Measurements from ENCODE around the gene SLC6A18. TPM values are rescaled to one million over a fixed set of nuclear protein-coding genes. Genes with fewer than 3 reads are reported as not detected.
A peak's percentile ranks its signal among the peaks of the same experiment; 100 is the strongest.

SLC6A18 gene
- total and polyA plus RNA-seq, 2 of the 13 experiments (the other 11 are each of a cell fraction or from before 2014, with no cell fraction given): not detected

DNA sequence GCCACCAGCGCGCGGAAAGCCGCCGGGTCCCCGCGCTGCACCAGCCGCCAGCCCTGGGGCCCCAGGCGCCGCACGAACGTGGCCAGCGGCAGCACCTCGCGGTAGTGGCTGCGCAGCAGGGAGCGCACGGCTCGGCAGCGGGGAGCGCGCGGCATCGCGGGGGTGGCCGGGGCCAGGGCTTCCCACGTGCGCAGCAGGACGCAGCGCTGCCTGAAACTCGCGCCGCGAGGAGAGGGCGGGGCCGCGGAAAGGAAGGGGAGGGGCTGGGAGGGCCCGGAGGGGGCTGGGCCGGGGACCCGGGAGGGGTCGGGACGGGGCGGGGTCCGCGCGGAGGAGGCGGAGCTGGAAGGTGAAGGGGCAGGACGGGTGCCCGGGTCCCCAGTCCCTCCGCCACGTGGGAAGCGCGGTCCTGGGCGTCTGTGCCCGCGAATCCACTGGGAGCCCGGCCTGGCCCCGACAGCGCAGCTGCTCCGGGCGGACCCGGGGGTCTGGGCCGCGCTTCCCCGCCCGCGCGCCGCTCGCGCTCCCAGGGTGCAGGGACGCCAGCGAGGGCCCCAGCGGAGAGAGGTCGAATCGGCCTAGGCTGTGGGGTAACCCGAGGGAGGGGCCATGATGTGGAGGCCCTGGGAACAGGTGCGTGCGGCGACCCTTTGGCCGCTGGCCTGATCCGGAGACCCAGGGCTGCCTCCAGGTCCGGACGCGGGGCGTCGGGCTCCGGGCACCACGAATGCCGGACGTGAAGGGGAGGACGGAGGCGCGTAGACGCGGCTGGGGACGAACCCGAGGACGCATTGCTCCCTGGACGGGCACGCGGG, 69.9 kb downstream of the SLC6A18 start, which contains the start of gene TERT (continued):
- TF ChIP-seq, protein P1, sequence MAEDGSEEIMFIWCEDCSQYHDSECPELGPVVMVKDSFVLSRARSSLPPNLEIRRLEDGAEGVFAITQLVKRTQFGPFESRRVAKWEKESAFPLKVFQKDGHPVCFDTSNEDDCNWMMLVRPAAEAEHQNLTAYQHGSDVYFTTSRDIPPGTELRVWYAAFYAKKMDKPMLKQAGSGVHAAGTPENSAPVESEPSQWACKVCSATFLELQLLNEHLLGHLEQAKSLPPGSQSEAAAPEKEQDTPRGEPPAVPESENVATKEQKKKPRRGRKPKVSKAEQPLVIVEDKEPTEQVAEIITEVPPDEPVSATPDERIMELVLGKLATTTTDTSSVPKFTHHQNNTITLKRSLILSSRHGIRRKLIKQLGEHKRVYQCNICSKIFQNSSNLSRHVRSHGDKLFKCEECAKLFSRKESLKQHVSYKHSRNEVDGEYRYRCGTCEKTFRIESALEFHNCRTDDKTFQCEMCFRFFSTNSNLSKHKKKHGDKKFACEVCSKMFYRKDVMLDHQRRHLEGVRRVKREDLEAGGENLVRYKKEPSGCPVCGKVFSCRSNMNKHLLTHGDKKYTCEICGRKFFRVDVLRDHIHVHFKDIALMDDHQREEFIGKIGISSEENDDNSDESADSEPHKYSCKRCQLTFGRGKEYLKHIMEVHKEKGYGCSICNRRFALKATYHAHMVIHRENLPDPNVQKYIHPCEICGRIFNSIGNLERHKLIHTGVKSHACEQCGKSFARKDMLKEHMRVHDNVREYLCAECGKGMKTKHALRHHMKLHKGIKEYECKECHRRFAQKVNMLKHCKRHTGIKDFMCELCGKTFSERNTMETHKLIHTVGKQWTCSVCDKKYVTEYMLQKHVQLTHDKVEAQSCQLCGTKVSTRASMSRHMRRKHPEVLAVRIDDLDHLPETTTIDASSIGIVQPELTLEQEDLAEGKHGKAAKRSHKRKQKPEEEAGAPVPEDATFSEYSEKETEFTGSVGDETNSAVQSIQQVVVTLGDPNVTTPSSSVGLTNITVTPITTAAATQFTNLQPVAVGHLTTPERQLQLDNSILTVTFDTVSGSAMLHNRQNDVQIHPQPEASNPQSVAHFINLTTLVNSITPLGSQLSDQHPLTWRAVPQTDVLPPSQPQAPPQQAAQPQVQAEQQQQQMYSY (CRISPR knock-in tag; IDR thresholded peaks at IDR 0.05): no peak
- 0 out of 2 replicates have a peak, but pooled peaks have one; percentile 27 for TF ChIP-seq HOXA9 (CRISPR knock-in tag; IDR thresholded peaks at IDR 0.05; ENCODE audit: borderline replicate concordance)
- no peak for TF ChIP-seq MIER2 (CRISPR knock-in tag; IDR thresholded peaks at IDR 0.05)
- TF ChIP-seq MXD4 (CRISPR knock-in tag; IDR thresholded peaks at IDR 0.05): peak; percentile 98
- TF ChIP-seq, protein P2, sequence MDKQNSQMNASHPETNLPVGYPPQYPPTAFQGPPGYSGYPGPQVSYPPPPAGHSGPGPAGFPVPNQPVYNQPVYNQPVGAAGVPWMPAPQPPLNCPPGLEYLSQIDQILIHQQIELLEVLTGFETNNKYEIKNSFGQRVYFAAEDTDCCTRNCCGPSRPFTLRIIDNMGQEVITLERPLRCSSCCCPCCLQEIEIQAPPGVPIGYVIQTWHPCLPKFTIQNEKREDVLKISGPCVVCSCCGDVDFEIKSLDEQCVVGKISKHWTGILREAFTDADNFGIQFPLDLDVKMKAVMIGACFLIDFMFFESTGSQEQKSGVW (CRISPR knock-in tag; IDR thresholded peaks at IDR 0.05; ENCODE audit: borderline replicate concordance): no peak
- no peak for TF ChIP-seq ZNF160 (CRISPR knock-in tag; IDR thresholded peaks at IDR 0.05)
- TF ChIP-seq, protein P3, sequence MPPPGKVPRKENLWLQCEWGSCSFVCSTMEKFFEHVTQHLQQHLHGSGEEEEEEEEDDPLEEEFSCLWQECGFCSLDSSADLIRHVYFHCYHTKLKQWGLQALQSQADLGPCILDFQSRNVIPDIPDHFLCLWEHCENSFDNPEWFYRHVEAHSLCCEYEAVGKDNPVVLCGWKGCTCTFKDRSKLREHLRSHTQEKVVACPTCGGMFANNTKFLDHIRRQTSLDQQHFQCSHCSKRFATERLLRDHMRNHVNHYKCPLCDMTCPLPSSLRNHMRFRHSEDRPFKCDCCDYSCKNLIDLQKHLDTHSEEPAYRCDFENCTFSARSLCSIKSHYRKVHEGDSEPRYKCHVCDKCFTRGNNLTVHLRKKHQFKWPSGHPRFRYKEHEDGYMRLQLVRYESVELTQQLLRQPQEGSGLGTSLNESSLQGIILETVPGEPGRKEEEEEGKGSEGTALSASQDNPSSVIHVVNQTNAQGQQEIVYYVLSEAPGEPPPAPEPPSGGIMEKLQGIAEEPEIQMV (CRISPR knock-in tag; IDR thresholded peaks at IDR 0.05; ENCODE audit: low read depth): no peak
- TF ChIP-seq ZNF329 (CRISPR knock-in tag; IDR thresholded peaks at IDR 0.05; ENCODE audit: low read depth): no peak
- no peak for TF ChIP-seq ZNF562 (CRISPR knock-in tag; IDR thresholded peaks at IDR 0.05; ENCODE audit: borderline replicate concordance)
- no peak for TF ChIP-seq AKAP8 (CRISPR knock-in tag; IDR thresholded peaks at IDR 0.05)
- no peak for TF ChIP-seq GFI1 (CRISPR knock-in tag; IDR thresholded peaks at IDR 0.05; ENCODE audit: borderline replicate concordance)
- TF ChIP-seq NFE2 (CRISPR knock-in tag; IDR thresholded peaks at IDR 0.05): no peak
- TF ChIP-seq ZNF777 (CRISPR knock-in tag; IDR thresholded peaks at IDR 0.05): peak; percentile 10; the same call in 1 of the 2 replicates
- TF ChIP-seq RARG (CRISPR knock-in tag; IDR thresholded peaks at IDR 0.05; ENCODE audit: low read depth): no peak
- TF ChIP-seq, protein P4, sequence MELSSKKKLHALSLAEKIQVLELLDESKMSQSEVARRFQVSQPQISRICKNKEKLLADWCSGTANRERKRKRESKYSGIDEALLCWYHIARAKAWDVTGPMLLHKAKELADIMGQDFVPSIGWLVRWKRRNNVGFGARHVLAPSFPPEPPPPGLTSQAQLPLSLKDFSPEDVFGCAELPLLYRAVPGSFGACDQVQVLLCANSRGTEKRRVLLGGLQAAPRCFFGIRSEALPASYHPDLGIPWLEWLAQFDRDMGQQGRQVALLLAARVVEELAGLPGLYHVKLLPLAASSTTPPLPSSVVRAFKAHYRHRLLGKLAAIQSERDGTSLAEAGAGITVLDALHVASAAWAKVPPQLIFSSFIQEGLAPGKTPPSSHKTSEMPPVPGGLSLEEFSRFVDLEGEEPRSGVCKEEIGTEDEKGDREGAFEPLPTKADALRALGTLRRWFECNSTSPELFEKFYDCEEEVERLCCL (CRISPR knock-in tag; IDR thresholded peaks at IDR 0.05; ENCODE audit: borderline replicate concordance): no peak
- no peak for TF ChIP-seq NAIF1 (CRISPR knock-in tag; IDR thresholded peaks at IDR 0.05; ENCODE audit: borderline replicate concordance)
- 0 out of 2 replicates have a peak, but pooled peaks have one; percentile 16 for TF ChIP-seq TMF1 (CRISPR knock-in tag; IDR thresholded peaks at IDR 0.05; ENCODE audit: low read depth)
- 0 out of 2 replicates have a peak, but pooled peaks have one; percentile 36 for TF ChIP-seq ZSCAN21 (CRISPR knock-in tag; IDR thresholded peaks at IDR 0.05; ENCODE audit: borderline replicate concordance)
- no peak for TF ChIP-seq GPN1 (CRISPR knock-in tag; IDR thresholded peaks at IDR 0.05; ENCODE audit: borderline replicate concordance)
- TF ChIP-seq ZNF766 (CRISPR knock-in tag; IDR thresholded peaks at IDR 0.05; ENCODE audit: borderline replicate concordance): no peak
- no peak for TF ChIP-seq ADNP (CRISPR knock-in tag; IDR thresholded peaks at IDR 0.05)
- no peak for TF ChIP-seq SUZ12 (IDR thresholded peaks at IDR 0.05; ENCODE audit: low read depth, low read length)
- no peak for TF ChIP-seq RARA (CRISPR knock-in tag; IDR thresholded peaks at IDR 0.05)

Measured in HepG2 (cell line).